Mesenchymal stem cell (in vitro differentiated cells and primary cell): ENCODE measurements around the gene LRRC14B.
"Not testable (repeated sequence)": the region's sequence is repeated elsewhere in the genome, so short reads cannot be mapped to it uniquely, and the experiment has no call there.

Source experiments
- DNase-seq: peaks from one replicate; pipeline ENCODE4 v3.0.0-alpha.2; 2013
- H2AFZ ChIP-seq: one replicate; pipeline ENCODE4 v1.6.1; 2013; ENCODE audit warnings: low read depth, mild to moderate bottlenecking, control low read depth, inconsistent platforms, low read length, moderate library complexity
- H2AK5ac ChIP-seq: 2 replicates; pipeline ENCODE4 v1.6.1; 2013; ENCODE audit warnings: low read length, moderate library complexity, mild to moderate bottlenecking, inconsistent platforms; ENCODE audit not compliant: severe bottlenecking
- H2BK120ac ChIP-seq: one replicate; pipeline ENCODE4 v1.6.1; 2013; ENCODE audit warnings: low read depth, mild to moderate bottlenecking, inconsistent platforms, low read length, moderate library complexity
- H2BK12ac ChIP-seq, 2 experiments: one replicate each; pipeline ENCODE4 v1.6.1; 2013; ENCODE audit warnings: inconsistent platforms in 2 of 2, low read length in 2 of 2, mild to moderate bottlenecking in 2 of 2, moderate library complexity in 2 of 2, control low read depth in 1 of 2
- H2BK15ac ChIP-seq: one replicate; pipeline ENCODE4 v1.6.1; 2013; ENCODE audit warnings: mild to moderate bottlenecking, low read depth, inconsistent platforms; ENCODE audit not compliant: poor library complexity, severe bottlenecking
- H2BK5ac ChIP-seq: 2 replicates; pipeline ENCODE4 v1.6.1; 2013; ENCODE audit warnings: low read depth, mild to moderate bottlenecking, low read length, control low read depth, inconsistent platforms; ENCODE audit not compliant: poor library complexity, severe bottlenecking
- H3K14ac ChIP-seq, 2 experiments: one replicate each; pipeline ENCODE4 v1.6.1; 2013; ENCODE audit warnings: inconsistent platforms in 2 of 2, low read length in 2 of 2, control low read depth in 1 of 2, mild to moderate bottlenecking in 1 of 2, moderate library complexity in 1 of 2
- H3K18ac ChIP-seq, 2 experiments: one replicate each; pipeline ENCODE4 v1.6.1; 2013; ENCODE audit warnings: inconsistent platforms in 2 of 2, low read length in 2 of 2, control low read depth in 1 of 2, low read depth in 1 of 2, mild to moderate bottlenecking in 1 of 2
- H3K23ac ChIP-seq, 2 experiments: one replicate each; pipeline ENCODE4 v1.6.1; 2013; ENCODE audit warnings: inconsistent platforms in 2 of 2, low read length in 2 of 2, mild to moderate bottlenecking in 2 of 2, moderate library complexity in 2 of 2, control low read depth in 1 of 2
- H3K27ac ChIP-seq: 2 replicates; pipeline ENCODE4 v1.5.1; 2013; ENCODE audit warnings: mild to moderate bottlenecking, moderate library complexity, low read length, control low read depth, inconsistent platforms; ENCODE audit not compliant: poor library complexity, severe bottlenecking
- H3K27me3 ChIP-seq, 2 experiments: 2 replicates each; pipeline versions ENCODE4 v1.6.1 to v1.7.0; 2013; ENCODE audit warnings: low read length in 2 of 2, mild to moderate bottlenecking in 2 of 2, moderate library complexity in 2 of 2, control low read depth in 1 of 2, inconsistent platforms in 1 of 2; ENCODE audit not compliant: control insufficient read depth in 1 of 2, insufficient read depth in 1 of 2
- H3K36me3 ChIP-seq, 2 experiments: 2 replicates each; pipeline versions ENCODE4 v1.6.1 to v1.7.0; 2013; ENCODE audit warnings: low read length in 2 of 2, control low read depth in 1 of 2, inconsistent platforms in 1 of 2, low read depth in 1 of 2, mild to moderate bottlenecking in 1 of 2; ENCODE audit not compliant: insufficient read depth in 2 of 2, control insufficient read depth in 1 of 2
- H3K4ac ChIP-seq, 2 experiments: one replicate each; pipeline ENCODE4 v1.6.1; 2013; ENCODE audit warnings: inconsistent platforms in 2 of 2, low read length in 2 of 2, mild to moderate bottlenecking in 2 of 2, moderate library complexity in 2 of 2, control low read depth in 1 of 2, low read depth in 1 of 2
- H3K4me1 ChIP-seq: 2 replicates; pipeline ENCODE4 v1.6.1; 2013; ENCODE audit warnings: low read depth, low read length, control low read depth; ENCODE audit not compliant: control insufficient read depth, insufficient read depth
- H3K4me2 ChIP-seq: 2 replicates; pipeline ENCODE4 v1.6.1; 2013; ENCODE audit warnings: low read length, mild to moderate bottlenecking, inconsistent platforms; ENCODE audit not compliant: poor library complexity, severe bottlenecking
- H3K4me3 ChIP-seq, 2 experiments: 2 replicates each; pipeline versions ENCODE4 v1.5.1 to v1.7.0; 2013; ENCODE audit warnings: low read length in 2 of 2, mild to moderate bottlenecking in 2 of 2, control low read depth in 1 of 2, low read depth in 1 of 2; ENCODE audit not compliant: insufficient read depth in 1 of 2
- H3K79me1 ChIP-seq: replicated peaks from 2 replicates; pipeline ENCODE4 v1.6.1; 2013; ENCODE audit warnings: mild to moderate bottlenecking, control low read depth, low read length, inconsistent platforms; ENCODE audit not compliant: poor library complexity, severe bottlenecking
- H3K9ac ChIP-seq: 2 replicates; pipeline ENCODE4 v1.7.0; 2013; ENCODE audit warnings: mild to moderate bottlenecking, low read length, moderate library complexity
- H3K9me3 ChIP-seq: 2 replicates; pipeline ENCODE4 v1.7.0; 2013; ENCODE audit warnings: mild to moderate bottlenecking, low read length; ENCODE audit not compliant: control insufficient read depth
- H4K8ac ChIP-seq: one replicate; pipeline ENCODE4 v1.6.1; 2013; ENCODE audit warnings: inconsistent platforms, mild to moderate bottlenecking, low read length, moderate library complexity
- H4K91ac ChIP-seq: one replicate; pipeline ENCODE4 v1.6.1; 2013; ENCODE audit warnings: mild to moderate bottlenecking, low read length, inconsistent platforms
- WGBS: methylation state at CpG from one replicate; pipeline ENCODE4 v1.1.7; 2013; ENCODE audit warnings: mixed read lengths; 5-methylcytosine and 5-hydroxymethylcytosine counted together

LRRC14B gene

DNA sequence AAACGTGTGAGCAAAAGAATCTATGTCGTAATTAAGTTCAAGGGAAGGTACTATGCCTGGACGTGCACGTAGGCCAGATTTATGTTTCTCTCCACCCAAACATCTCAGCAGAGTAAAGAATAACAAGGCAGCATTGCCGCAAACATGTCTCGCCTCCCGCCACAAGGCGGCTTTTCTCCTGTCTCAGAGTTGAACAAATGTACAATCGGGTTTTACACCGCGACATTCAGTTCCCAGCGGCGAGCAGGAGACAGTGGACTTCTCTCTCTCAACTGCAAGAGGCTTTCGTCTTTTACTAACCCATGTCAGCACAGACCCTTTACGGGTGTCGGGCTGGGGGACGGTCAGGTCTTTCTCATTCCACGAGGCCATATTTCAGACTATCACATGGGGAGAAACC lies 5.7 kb downstream of the LRRC14B start:
- Histone ChIP-seq H3K79me1 (peaks cover 35% of the 10 kb centered on the region), H3K36me3 (peaks cover 16 to 38% of the 10 kb centered on the region in 2 experiments)
- H2BK5ac ChIP-seq, H2AK5ac ChIP-seq, H3K9me3 ChIP-seq, H2BK120ac ChIP-seq, H3K4me3 ChIP-seq, H4K91ac ChIP-seq, H2BK12ac ChIP-seq, H3K14ac ChIP-seq, H3K18ac ChIP-seq, DNase-seq, H3K4me2 ChIP-seq, H3K27me3 ChIP-seq, H3K4ac ChIP-seq, H2AFZ ChIP-seq, H3K9ac ChIP-seq, H3K4me1 ChIP-seq, H4K8ac ChIP-seq, H3K27ac ChIP-seq, H3K23ac ChIP-seq, H2BK15ac ChIP-seq: not testable (repeated sequence)
- 65% methylated on average over 18 of the region's 18 CpGs for WGBS

DNA sequence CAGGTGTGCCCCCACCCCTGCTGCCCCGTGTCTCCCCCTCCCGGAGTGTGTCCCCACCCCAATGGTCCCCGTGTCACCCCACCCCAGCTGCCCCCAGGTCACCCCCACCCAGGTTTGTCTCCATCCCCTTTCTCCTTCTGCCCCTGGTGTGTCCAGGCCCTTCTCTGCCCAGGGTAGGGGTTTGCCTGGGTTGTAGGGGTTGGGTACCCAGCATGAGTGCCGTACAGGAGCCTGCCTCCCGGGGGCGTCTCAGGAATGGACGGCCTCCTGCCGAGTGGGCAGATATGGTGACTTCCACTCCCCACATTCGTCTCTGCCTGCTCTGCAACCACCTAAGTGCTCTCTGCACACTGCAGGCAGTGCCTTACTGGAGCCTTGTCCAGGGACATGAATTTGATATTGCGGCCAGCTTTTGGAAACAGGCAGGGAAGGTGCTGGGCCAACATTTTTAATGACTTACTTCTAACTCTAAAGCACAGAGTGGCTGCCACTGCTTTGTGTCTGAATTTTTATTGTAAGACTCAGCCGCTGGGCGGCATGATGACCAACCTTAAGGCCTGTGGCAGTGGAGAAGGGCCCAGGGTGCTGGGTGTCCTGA lies 6.7 kb downstream of the LRRC14B start:
- DNase-seq, result no peak
- H3K14ac ChIP-seq, result no peak overlapping the region
- H3K23ac ChIP-seq, result no peak overlapping the region
- peaks cover 0 to 3% of the 10 kb centered on the region in 2 experiments for H3K27me3 ChIP-seq
- H3K4ac ChIP-seq, result no peak overlapping the region
- no peak overlapping the region for H2BK15ac ChIP-seq
- H2BK12ac ChIP-seq, result no peak overlapping the region
- H3K4me1 ChIP-seq, result peaks cover 1% of the 10 kb centered on the region
- no peaks in the 10 kb centered on the region for H3K9me3 ChIP-seq
- no peak overlapping the region for H2BK120ac ChIP-seq
- H3K27ac ChIP-seq, result no peak overlapping the region
- H4K8ac ChIP-seq, result no peak overlapping the region
- no peak overlapping the region for H2BK5ac ChIP-seq
- no peak overlapping the region for H2AK5ac ChIP-seq
- 97% methylated on average over 10 of the region's 12 CpGs for WGBS
- H2AFZ ChIP-seq, result no peak overlapping the region
- no peak overlapping the region for H3K4me2 ChIP-seq
- no peak overlapping the region for H4K91ac ChIP-seq
- peaks cover 16 to 43% of the 10 kb centered on the region in 2 experiments for H3K36me3 ChIP-seq
- H3K79me1 ChIP-seq, result peaks cover 41% of the 10 kb centered on the region
- no peak overlapping the region for H3K18ac ChIP-seq
- H3K9ac ChIP-seq, result no peak overlapping the region
- no peak overlapping the region for H3K4me3 ChIP-seq

DNA sequence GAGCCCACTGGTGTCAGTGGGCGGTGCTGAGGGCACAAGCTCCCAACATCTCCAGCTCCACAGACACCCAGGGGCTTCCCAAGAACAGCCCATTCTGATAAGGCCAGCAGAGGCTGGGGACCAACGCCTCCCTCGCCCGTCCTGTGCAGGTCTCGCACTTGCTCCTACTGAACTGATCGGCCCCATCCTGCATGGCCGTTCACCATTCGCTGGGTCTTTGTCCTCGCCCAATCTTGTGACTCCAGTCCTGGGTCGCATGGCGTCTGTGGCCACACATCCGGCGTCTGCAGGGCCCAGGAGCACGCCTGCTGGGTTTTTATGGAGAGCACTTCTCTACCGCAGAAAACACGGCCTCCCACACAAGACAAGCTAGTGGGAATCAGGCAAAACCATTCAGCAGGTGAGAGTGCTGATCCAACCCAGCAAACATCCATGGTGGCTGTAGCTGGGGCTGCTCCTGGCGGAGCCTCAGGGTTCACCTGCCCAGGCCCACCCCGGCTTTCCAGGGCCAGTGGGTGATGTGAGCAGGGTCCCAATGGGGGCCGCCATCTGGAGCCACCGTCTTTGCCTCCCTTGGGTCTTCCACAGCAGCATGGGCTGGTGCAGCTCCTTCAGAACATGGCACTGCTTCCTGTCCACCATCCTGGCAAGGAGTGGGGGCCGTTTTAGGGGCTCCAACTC lies 7.4 kb downstream of the LRRC14B start:
- Histone ChIP-seq H3K4me2 (no peak overlapping the region), H2AFZ (no peak overlapping the region)

DNA sequence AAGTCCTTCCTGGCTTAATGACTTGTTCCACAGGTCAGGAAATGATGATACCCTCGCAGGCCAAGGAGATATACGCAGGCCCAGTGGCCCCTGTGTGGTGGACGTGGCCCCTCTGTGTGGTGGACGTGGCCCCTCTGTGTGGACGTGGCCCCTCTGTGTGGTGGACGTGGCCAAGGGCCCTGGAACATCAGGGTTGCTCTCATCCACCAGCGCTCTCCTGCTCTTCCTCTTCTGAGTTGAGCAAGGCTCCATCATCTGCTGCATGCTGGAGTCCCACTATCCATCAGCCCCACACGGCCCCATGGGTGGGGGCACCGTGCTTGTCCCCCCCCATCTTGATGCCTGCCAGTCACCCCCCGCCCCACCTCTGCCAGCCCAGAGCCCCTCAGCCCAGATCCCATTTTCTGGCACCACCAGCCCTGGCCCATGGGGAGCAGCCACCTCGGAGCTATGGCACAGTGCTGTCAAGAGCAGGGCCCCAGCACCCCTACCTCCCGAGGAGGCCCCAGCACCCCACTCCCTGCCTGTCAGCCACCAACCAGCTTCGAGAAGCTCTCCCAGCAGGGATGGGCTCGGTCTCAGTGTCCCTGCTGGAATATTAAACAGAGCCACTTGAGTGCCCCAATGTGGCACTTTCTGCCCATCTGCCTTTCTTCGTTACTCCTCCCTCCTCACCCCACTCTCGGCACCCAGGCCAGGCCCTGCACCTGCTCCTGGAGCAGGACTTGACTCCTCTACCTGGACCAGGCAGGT lies 8.1 kb downstream of the LRRC14B start:
- DNase-seq, result no peak
- H2AFZ ChIP-seq, result no peak overlapping the region

More for the DNA sequence above, 7.4 kb downstream of the LRRC14B start:
- no peak overlapping the region for H2AK5ac ChIP-seq
- peaks cover 0 to 3% of the 10 kb centered on the region in 2 experiments for H3K27me3 ChIP-seq
- no peaks in the 10 kb centered on the region for H3K9me3 ChIP-seq
- no peak overlapping the region for H3K9ac ChIP-seq
- no peak overlapping the region for H2BK12ac ChIP-seq
- H3K4me1 ChIP-seq, result peaks cover 1% of the 10 kb centered on the region
- H3K79me1 ChIP-seq, result peaks cover 44% of the 10 kb centered on the region
- peaks cover 22 to 50% of the 10 kb centered on the region in 2 experiments for H3K36me3 ChIP-seq
- no peak overlapping the region for H3K27ac ChIP-seq
- H4K8ac ChIP-seq, result no peak overlapping the region
- no peak overlapping the region for H2BK120ac ChIP-seq
- no peak overlapping the region for H3K14ac ChIP-seq
- no peak overlapping the region for H2BK15ac ChIP-seq
- WGBS, result 97% methylated on average over 21 of the region's 21 CpGs
- no peak overlapping the region for H3K4me3 ChIP-seq
- no peak overlapping the region for H3K18ac ChIP-seq
- H4K91ac ChIP-seq, result no peak overlapping the region
- no peak for DNase-seq
- H3K4ac ChIP-seq, result no peak overlapping the region
- no peak overlapping the region for H3K23ac ChIP-seq
- H2BK5ac ChIP-seq, result no peak overlapping the region

More for the DNA sequence above, 8.1 kb downstream of the LRRC14B start:
- Histone ChIP-seq H3K23ac (no peak overlapping the region), H3K36me3 (peaks cover 29 to 56% of the 10 kb centered on the region in 2 experiments), H3K79me1 (peaks cover 50% of the 10 kb centered on the region), H3K9ac (no peak overlapping the region), H3K4me3 (no peak overlapping the region), H3K4me2 (no peak overlapping the region), H2BK15ac (no peak overlapping the region), H3K14ac (no peak overlapping the region), H3K27ac (no peak overlapping the region), H2BK120ac (no peak overlapping the region), H3K27me3 (no peaks in the 10 kb centered on the region), H2AK5ac (no peak overlapping the region), H2BK5ac (no peak overlapping the region), H4K8ac (no peak overlapping the region), H3K18ac (no peak overlapping the region), H3K4ac (no peak overlapping the region), H3K4me1 (peaks cover 1% of the 10 kb centered on the region), H2BK12ac (no peak overlapping the region), H3K9me3 (no peaks in the 10 kb centered on the region), H4K91ac (no peak overlapping the region)
- 96% methylated on average over 16 of the region's 16 CpGs for WGBS
